IMR-90 (cell line): ENCODE results near the gene CD8B2. TPM values are rescaled to one million over a fixed set of nuclear protein-coding genes. Genes with fewer than 3 reads are reported as not detected.

ENCODE experiments used
- ATAC-seq: fragments of 200-7000 bp; cut with Tn5 transposase; 2 replicates; pipeline ENCODE4 v1.9.1; 2020; ENCODE audit warnings: low read depth, mild to moderate bottlenecking, moderate library complexity
- BruUV-seq: library from RNA; stranded (reverse); fragments of 400-500 nt; replicated peaks from 2 replicates; lab custom pipeline; 2021; lab: Mats Ljungman, UMichigan
- CTCF ChIA-PET: fragments of 300-600 bp; formaldehyde crosslinking; extraction: SDS; loops from one replicate; lab custom pipeline; 2021; ENCODE audit warnings: antibody characterized with exemption; lab: Yijun Ruan, JAX
- POLR2A ChIA-PET: fragments of 300-600 bp; sonication (Branson Sonifier 250); formaldehyde crosslinking; loops from one replicate; lab custom pipeline; 2022; ENCODE audit warnings: antibody characterized with exemption; ENCODE audit not compliant: unreplicated experiment; lab: Charles Lee
- DNase-seq: peaks from one replicate; pipeline ENCODE4 v3.0.0; 2013
- H2AFZ ChIP-seq: replicated peaks from 2 replicates; pipeline ENCODE3; 2013; ENCODE audit warnings: low read length, mild to moderate bottlenecking; ENCODE audit not compliant: poor library complexity
- H2AK5ac ChIP-seq: 2 replicates; pipeline ENCODE4 v1.6.1; 2013; ENCODE audit warnings: low read depth, low read length, inconsistent platforms
- H2AK9ac ChIP-seq: replicated peaks from 2 replicates; pipeline ENCODE3; 2013; ENCODE audit warnings: mild to moderate bottlenecking, low read depth, low read length, moderate library complexity; ENCODE audit not compliant: poor library complexity
- H2BK120ac ChIP-seq: 2 replicates; pipeline ENCODE4 v1.6.1; 2013; ENCODE audit warnings: low read depth, low read length, inconsistent platforms
- H2BK15ac ChIP-seq: 3 replicates; pipeline ENCODE4 v1.6.1; 2013; ENCODE audit warnings: low read depth, low read length, inconsistent platforms
- H2BK20ac ChIP-seq: 2 replicates; pipeline ENCODE4 v1.6.1; 2013; ENCODE audit warnings: low read depth, mild to moderate bottlenecking, inconsistent platforms, low read length, moderate library complexity
- H2BK5ac ChIP-seq: 2 replicates; pipeline ENCODE4 v1.6.1; 2013; ENCODE audit warnings: mild to moderate bottlenecking, low read depth, low read length, inconsistent platforms; ENCODE audit not compliant: poor library complexity, severe bottlenecking
- H3K14ac ChIP-seq: replicated peaks from 2 replicates; pipeline ENCODE4 v1.6.1; 2013; ENCODE audit warnings: low read depth, low read length, inconsistent platforms
- H3K18ac ChIP-seq: 2 replicates; pipeline ENCODE4 v1.6.1; 2013; ENCODE audit warnings: low read depth, low read length, control low read depth
- H3K23ac ChIP-seq: 2 replicates; pipeline ENCODE4 v1.6.1; 2013; ENCODE audit warnings: low read depth, low read length, inconsistent platforms
- H3K27ac ChIP-seq: 2 replicates; pipeline ENCODE4 v1.5.1; 2013; ENCODE audit warnings: mild to moderate bottlenecking, control low read depth, low read length; ENCODE audit not compliant: insufficient read depth
- H3K27me3 ChIP-seq: 2 replicates; pipeline ENCODE4 v1.6.1; 2013; ENCODE audit warnings: low read length; ENCODE audit not compliant: control insufficient read depth, insufficient read depth
- H3K36me3 ChIP-seq: 2 replicates; pipeline ENCODE4 v1.6.1; 2013; ENCODE audit warnings: low read length, mixed read lengths; ENCODE audit not compliant: control insufficient read depth, insufficient read depth
- H3K4ac ChIP-seq: 2 replicates; pipeline ENCODE4 v1.6.1; 2013; ENCODE audit warnings: low read depth, low read length, inconsistent platforms
- H3K4me1 ChIP-seq: 2 replicates; pipeline ENCODE4 v1.6.1; 2013; ENCODE audit warnings: low read length, mixed read lengths; ENCODE audit not compliant: control insufficient read depth, insufficient read depth
- H3K4me2 ChIP-seq: 2 replicates; pipeline ENCODE4 v1.6.1; 2013; ENCODE audit warnings: low read depth, mild to moderate bottlenecking, control low read depth, low read length, moderate library complexity
- H3K4me3 ChIP-seq: 2 replicates; pipeline ENCODE4 v1.5.1; 2013; ENCODE audit warnings: low read depth, mild to moderate bottlenecking, control low read depth, low read length, moderate library complexity; ENCODE audit not compliant: insufficient read depth
- H3K56ac ChIP-seq: 2 replicates; pipeline ENCODE4 v1.6.1; 2013; ENCODE audit warnings: low read length, inconsistent platforms; ENCODE audit not compliant: insufficient read depth; ENCODE audit errors: extremely low read depth
- H3K79me1 ChIP-seq, 2 experiments: 2 replicates each; pipeline ENCODE4 v1.6.1; 2013; ENCODE audit warnings: low read length in 2 of 2, inconsistent platforms in 1 of 2, low read depth in 1 of 2
- H3K9ac ChIP-seq: 2 replicates; pipeline ENCODE4 v1.6.1; 2013; ENCODE audit warnings: low read depth, low read length, control low read depth
- H3K9me1 ChIP-seq: 2 replicates; pipeline ENCODE4 v1.6.1; 2013; ENCODE audit warnings: low read length, inconsistent platforms; ENCODE audit not compliant: insufficient read depth
- H3K9me3 ChIP-seq: 2 replicates; pipeline ENCODE4 v1.6.1; 2013; ENCODE audit warnings: low read length; ENCODE audit not compliant: control insufficient read depth, insufficient read depth
- H4K20me1 ChIP-seq: 2 replicates; pipeline ENCODE4 v1.6.1; 2013; ENCODE audit warnings: low read length, inconsistent platforms; ENCODE audit not compliant: insufficient read depth
- H4K5ac ChIP-seq: 2 replicates; pipeline ENCODE4 v1.6.1; 2013; ENCODE audit warnings: mild to moderate bottlenecking, low read depth, low read length, control low read depth
- H4K8ac ChIP-seq, 2 experiments: 2 replicates each; pipeline ENCODE4 v1.6.1; 2013; ENCODE audit warnings: low read depth in 2 of 2, low read length in 2 of 2, control low read depth in 1 of 2, inconsistent platforms in 1 of 2
- H4K91ac ChIP-seq: 2 replicates; pipeline ENCODE4 v1.6.1; 2013; ENCODE audit warnings: low read depth, low read length, inconsistent platforms; ENCODE audit not compliant: insufficient read depth
- BHLHE40 ChIP-seq: fragments of 150-350 bp; IDR thresholded peaks from 2 replicates; pipeline ENCODE4 v1.6.1; 2016; ENCODE audit warnings: mild to moderate bottlenecking, low read depth, low read length
- CEBPB ChIP-seq: IDR thresholded peaks from 2 replicates; pipeline ENCODE4 v1.6.1; 2012; ENCODE audit warnings: low read depth, low read length, improper control_type of control experiment
- CHD1 ChIP-seq: IDR thresholded peaks from 2 replicates; pipeline ENCODE4 v1.6.1; 2012; ENCODE audit warnings: low read depth, low read length, improper control_type of control experiment
- CTCF ChIP-seq: conservative IDR thresholded peaks from 2 replicates; pipeline ENCODE4 v1.5.1; 2012; ENCODE audit warnings: mild to moderate bottlenecking, low read depth, low read length, improper control_type of control experiment
- ELK1 ChIP-seq: fragments of 150-350 bp; IDR thresholded peaks from 2 replicates; pipeline ENCODE4 v1.6.1; 2016; ENCODE audit warnings: low read depth, mild to moderate bottlenecking, low read length, moderate library complexity, borderline replicate concordance
- FOS ChIP-seq: fragments of 150-350 bp; IDR thresholded peaks from 2 replicates; pipeline ENCODE4 v1.6.1; 2016; ENCODE audit warnings: low read depth, low read length
- MAFK ChIP-seq: IDR thresholded peaks from 2 replicates; pipeline ENCODE4 v1.6.1; 2012; ENCODE audit warnings: low read depth, low read length, improper control_type of control experiment
- MAZ ChIP-seq: IDR thresholded peaks from 2 replicates; pipeline ENCODE4 v1.6.1; 2012; ENCODE audit warnings: low read depth, mild to moderate bottlenecking, low read length, improper control_type of control experiment, moderate library complexity, borderline replicate concordance
- MXI1 ChIP-seq: IDR thresholded peaks from 2 replicates; pipeline ENCODE4 v1.6.1; 2012; ENCODE audit warnings: low read depth, mild to moderate bottlenecking, low read length, moderate library complexity, borderline replicate concordance
- NFE2L2 ChIP-seq: fragments of 150-350 bp; IDR thresholded peaks from 2 replicates; pipeline ENCODE4 v1.6.1; 2016; ENCODE audit warnings: low read depth, mild to moderate bottlenecking, low read length
- POLR2A ChIP-seq: IDR thresholded peaks from 2 replicates; pipeline ENCODE4 v1.6.1; 2012; ENCODE audit warnings: mild to moderate bottlenecking, low read depth, low read length
- RAD21 ChIP-seq: IDR thresholded peaks from 2 replicates; pipeline ENCODE4 v1.6.1; 2012; ENCODE audit warnings: low read length, improper control_type of control experiment
- RCOR1 ChIP-seq: IDR thresholded peaks from 2 replicates; pipeline ENCODE4 v1.6.1; 2012; ENCODE audit warnings: mild to moderate bottlenecking, low read length, improper control_type of control experiment; ENCODE audit not compliant: insufficient replicate concordance
- RFX5 ChIP-seq: IDR thresholded peaks from 2 replicates; pipeline ENCODE4 v1.8.0; 2012; ENCODE audit warnings: low read depth, mild to moderate bottlenecking, low read length, moderate library complexity
- SMC3 ChIP-seq: fragments of 150-350 bp; IDR thresholded peaks from 2 replicates; pipeline ENCODE4 v1.6.1; 2016; ENCODE audit warnings: low read depth, mild to moderate bottlenecking, antibody characterized with exemption, low read length, moderate library complexity
- USF2 ChIP-seq: fragments of 150-350 bp; IDR thresholded peaks from 2 replicates; pipeline ENCODE4 v1.6.1; 2017; ENCODE audit warnings: mild to moderate bottlenecking, antibody characterized with exemption, low read length, low read depth
- WGBS, 2 experiments: methylation state at CpG; one replicate each; pipeline versions ENCODE4 v1.1.5 to v1.1.7; 2013; ENCODE audit warnings: missing lambda C conversion rate in 2 of 2; ENCODE audit not compliant: insufficient read length in 1 of 2; ENCODE audit errors: extremely low coverage in 2 of 2; 5-methylcytosine and 5-hydroxymethylcytosine counted together
- dilution Hi-C: fragments of 300-500 bp; cut with HindIII; formaldehyde crosslinking; loops from one replicate; pipeline ENCODE4 v1.14.3; 2018; ENCODE audit warnings: low sequenced_read_pairs; ENCODE audit not compliant: unreplicated experiment
- in situ Hi-C: fragments of 300-500 bp; cut with MboI; formaldehyde crosslinking; loops from 3 replicates; pipeline ENCODE4 v1.14.3; 2019; ENCODE audit warnings: low sequenced_read_pairs, inconsistent platforms, mixed read lengths
- intact Hi-C: fragments of 100-400 bp; cut with micrococcal nuclease; formaldehyde crosslinking; loops from 2 replicates; pipeline ENCODE4 v1.10.0; 2022
- polyA plus RNA-seq, 3 experiments: library from polyadenylated mRNA; depleted of rRNA; stranded (reverse); fragments of >200 nt; gene quantifications; 2 replicates each; pipeline ENCODE4 v1.2.3, GENCODE V29; 2012; ENCODE audit warnings: low replicate concordance in 1 of 3
- total RNA-seq: library from RNA; depleted of rRNA; stranded (reverse); fragments of >200 nt; gene quantifications from 2 replicates; pipeline ENCODE4 v1.2.3, GENCODE V29; 2012

The CD8B2 gene
- total and polyA plus RNA-seq, 2 of the 4 experiments (the other 2 are of a cell fraction): not detected

GRCh38 chr2:106531676-106532214 is 44.6 kb downstream of the CD8B2 start:
- Histone ChIP-seq H2BK15ac (no peak overlapping the region), H3K4me1 (no peaks in the 10 kb centered on the region), H3K4ac (no peak overlapping the region), H4K91ac (no peak overlapping the region), H2BK20ac (no peak overlapping the region), H4K8ac (no peak overlapping the region), H2BK5ac (no peak overlapping the region), H3K36me3 (no peaks in the 10 kb centered on the region), H3K9me3 (no peaks in the 10 kb centered on the region), H3K79me1 (no peaks in the 10 kb centered on the region), H2AK9ac (no peak overlapping the region), H2BK120ac (no peak overlapping the region), H2AFZ (no peak overlapping the region), H2AK5ac (no peak overlapping the region), H4K5ac (no peak overlapping the region), H3K4me3 (no peak overlapping the region), H3K9me1 (no peaks in the 10 kb centered on the region), H4K20me1 (no peaks in the 10 kb centered on the region), H3K27ac (no peak overlapping the region), H3K14ac (no peak overlapping the region), H3K27me3 (no peaks in the 10 kb centered on the region), H3K18ac (no peak overlapping the region), H3K23ac (no peak overlapping the region), H3K56ac (no peak overlapping the region), H3K9ac (no peak overlapping the region), H3K4me2 (no peak overlapping the region)
- no TSS peak for BruUV-seq
- dilution Hi-C loops: no loop called here
- WGBS, 2 experiments: 60% methylated on average over 1 of the region's 7 CpGs; no CpG with 5 or more reads in 1 of the 2 experiments
- TF ChIP-seq BHLHE40: no peak
- no peak for TF ChIP-seq ELK1
- no peak for TF ChIP-seq USF2
- TF ChIP-seq MAZ: no peak
- no peak for TF ChIP-seq RCOR1
- no peak for TF ChIP-seq MAFK
- TF ChIP-seq MXI1: no peak
- TF ChIP-seq CHD1: no peak
- TF ChIP-seq SMC3: no peak
- no peak for TF ChIP-seq CEBPB
- TF ChIP-seq POLR2A: no peak
- TF ChIP-seq RAD21: no peak
- TF ChIP-seq CTCF: no peak
- no peak for TF ChIP-seq FOS
- TF ChIP-seq RFX5: no peak
- no peak for TF ChIP-seq NFE2L2
- ChIA-PET POLR2A (no interaction called here), CTCF (no interaction called here)
- in situ Hi-C loops: no loop called here
- DNase-seq (no peak), ATAC-seq (no peak)
- intact Hi-C loops: no loop called here
